C4-2B (cell line): Measurements from ENCODE around the gene HMX1.

ENCODE experiments used
- CTCF ChIP-seq: fragments of 450-650 bp; conservative IDR thresholded peaks from 2 replicates; pipeline ENCODE4 v1.5.1; 2017; ENCODE audit warnings: mild to moderate bottlenecking
- ZFX ChIP-seq: fragments of 450-650 bp; IDR thresholded peaks from 2 replicates; pipeline ENCODE4 v1.6.1; 2017

GRCh38 chr4:8896506-8896905 is 24.9 kb upstream of the HMX1 start:
- TF ChIP-seq CTCF (no peak), ZFX (no peak)
